HS-27A (cell line): ENCODE data around the gene MAN2B1.

Source experiments
- DNase-seq: peaks from one replicate; pipeline ENCODE4 v3.0.0-alpha.2; 2012; ENCODE audit warnings: low read depth, missing footprints

The MAN2B1 gene

GRCh38 chr19:12617646-12618045, 48.9 kb downstream of the MAN2B1 start:
- no peak for DNase-seq

DNA sequence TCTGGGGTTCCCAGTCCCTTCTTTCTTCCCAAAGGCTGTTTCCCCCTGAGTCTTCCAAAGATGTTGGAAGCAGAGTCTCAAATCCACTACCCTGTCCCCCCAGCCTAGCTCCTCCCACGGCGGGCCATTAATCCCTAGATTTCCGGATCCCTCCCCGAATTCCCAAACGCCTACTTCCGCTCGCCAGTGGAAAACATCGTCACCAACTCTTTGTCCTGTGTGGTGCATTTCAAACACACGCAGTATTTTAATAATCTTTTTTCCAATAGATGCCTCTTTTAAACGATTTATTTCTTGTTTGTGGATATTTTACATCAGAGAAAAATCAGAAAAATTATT, 55.2 kb downstream of the MAN2B1 start:
- peak; percentile 48 for DNase-seq

DNA sequence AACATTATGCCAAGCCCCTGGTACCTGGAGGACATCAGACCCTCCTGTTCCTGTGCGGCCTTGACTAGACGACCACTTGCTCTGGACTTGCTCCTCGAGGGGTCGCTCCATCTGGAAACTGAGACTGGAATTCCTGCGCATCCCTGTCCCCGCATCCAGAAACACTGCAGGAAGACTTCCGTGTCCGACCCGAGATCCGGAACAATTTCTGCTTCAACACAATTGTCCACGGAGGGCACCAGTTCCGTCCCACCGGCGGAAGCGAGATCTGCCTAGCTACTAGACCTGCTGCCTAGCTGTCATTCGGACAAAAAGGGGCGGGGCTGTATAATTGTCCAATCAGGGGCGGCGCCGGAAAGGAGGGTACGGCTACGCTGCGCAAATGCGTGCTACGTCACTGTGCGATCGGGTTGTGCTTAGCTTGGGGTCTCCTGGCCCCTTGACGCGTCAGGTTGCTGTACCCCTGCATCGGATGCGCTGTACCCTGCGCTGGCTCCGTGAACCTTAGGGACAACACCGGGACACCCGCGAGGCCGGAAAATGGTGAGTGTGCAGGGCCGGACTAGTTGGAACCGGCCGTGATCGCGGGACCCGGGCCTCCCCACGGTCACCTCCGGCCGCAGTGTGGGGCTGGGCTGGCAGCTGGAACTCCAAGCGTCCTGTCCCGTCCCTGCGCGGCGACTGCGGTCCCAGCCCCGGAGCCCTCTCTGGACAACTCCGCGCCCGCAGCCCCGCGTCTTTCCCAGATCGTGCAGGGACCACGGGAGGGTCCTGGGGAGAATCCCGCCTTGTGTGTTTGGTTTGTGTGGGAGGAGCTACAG, 55.8 kb downstream of the MAN2B1 start, which contains the start of the genes ZNF490 and ZNF791:
TSS of gene ZNF490 (minus strand) at position 274 of the 821 bp plus-strand sequence. CDS start at position 141, 133 bp downstream.
TSS of gene ZNF791 (plus strand) at position 381 of the 821 bp plus-strand sequence. CDS start at position 541, 160 bp downstream.
- DNase-seq, result peak; percentile 92

- no peak for DNase-seq
These were observed 58.9 kb downstream of the MAN2B1 start for GRCh38 chr19:12607631-12608030.

- DNase-seq, result no peak
These were observed 59.7 kb downstream of the MAN2B1 start for GRCh38 chr19:12606796-12607195.

DNA sequence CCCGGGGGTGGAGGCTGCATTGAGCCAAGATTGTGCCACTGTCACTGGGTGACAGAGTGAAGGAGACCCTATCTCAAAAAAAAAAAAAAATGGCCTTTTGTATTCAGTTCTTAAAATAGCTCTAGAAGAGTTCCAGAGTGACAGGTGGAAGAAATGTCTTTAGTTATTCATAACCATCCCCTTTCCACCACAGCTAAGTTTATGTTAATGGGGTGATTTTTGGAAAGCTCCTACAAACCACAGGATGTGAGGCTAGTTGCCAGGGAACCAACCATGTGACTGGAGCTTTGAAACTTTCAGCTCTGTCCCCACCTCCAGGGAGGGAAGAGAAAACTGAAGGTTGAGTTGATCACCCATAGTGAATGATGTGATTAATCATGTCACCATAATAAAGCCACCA, 62.8 kb downstream of the MAN2B1 start:
- no peak for DNase-seq

DNA sequence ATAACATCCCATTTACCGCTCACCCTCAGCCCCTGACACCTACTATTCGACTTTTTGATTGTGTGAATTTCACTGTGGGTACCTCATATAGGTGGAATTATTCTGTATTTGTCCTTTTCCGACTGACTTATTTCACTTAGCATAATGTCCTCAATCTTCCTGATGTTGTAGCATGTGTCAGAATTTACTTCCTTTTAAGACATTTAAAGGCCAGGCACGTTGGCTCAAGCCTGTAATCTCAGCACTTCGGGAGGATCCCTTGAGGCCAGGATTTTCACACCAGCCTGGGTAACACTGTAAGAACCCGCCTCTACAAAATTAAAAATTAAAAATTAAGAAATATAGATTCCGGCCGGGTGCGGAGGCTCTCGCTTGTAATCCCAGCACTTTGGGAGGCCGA, 68.9 kb downstream of the MAN2B1 start:
- no peak for DNase-seq

- no peak for DNase-seq
These were observed 69.5 kb downstream of the MAN2B1 start for GRCh38 chr19:12596927-12597548.
